GM19035 (cell line): ENCODE results near the gene RFC1.

Experiments
- ATAC-seq: cut with Tn5 transposase; IDR thresholded peaks from one replicate; pipeline ENCODE4 v1.9.1; 2021; ENCODE audit not compliant: unreplicated experiment

Gene RFC1

DNA sequence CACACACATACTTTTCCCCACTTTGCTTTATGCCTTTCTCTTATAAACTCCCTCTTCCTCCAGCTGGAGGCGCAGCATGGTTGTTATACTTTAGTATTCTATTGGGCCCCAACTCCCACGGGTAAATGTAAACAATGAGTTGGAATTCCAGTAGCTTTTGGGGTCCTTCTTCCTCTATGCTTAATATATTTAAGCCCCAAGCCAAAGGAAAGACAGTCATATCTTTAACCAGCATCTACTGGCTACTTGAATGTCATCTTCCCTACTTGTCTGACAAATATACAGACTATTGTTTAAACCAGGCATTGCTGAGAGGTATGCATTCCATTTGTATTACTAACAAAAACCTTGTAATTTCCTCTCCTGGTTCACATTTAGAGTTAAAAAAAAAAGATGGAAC is 110.9 kb downstream of the RFC1 start:
- ATAC-seq, result no peak

GRCh38 chr4:39243462-39243861 is 122.7 kb downstream of the RFC1 start:
- ATAC-seq, result no peak
